KG1 (cell line): ENCODE measurements around the gene MAN2B1.
"Not testable (repeated sequence)": the region's sequence is repeated elsewhere in the genome, so short reads cannot be mapped to it uniquely, and the experiment has no call there.

Experiments used
- DNase-seq: peaks from one replicate; lab custom pipeline; 2025; lab: John Stamatoyannopoulos, UW

The MAN2B1 gene

GRCh38 chr19:12689012-12689411 lies 22.5 kb upstream of the MAN2B1 start:
- DNase-seq = no peak

- DNase-seq = no peak
Observed at GRCh38 chr19:12687496-12688196, 21.1 kb upstream of the MAN2B1 start, which contains the start of gene GNG14. GNG14 (plus strand) TSS chr19:12687998; CDS start chr19:12688049, 51 bp downstream.

- DNase-seq = no peak
Observed at GRCh38 chr19:12685831-12686230, 19.3 kb upstream of the MAN2B1 start.

GRCh38 chr19:12681074-12681987 lies 14.8 kb upstream of the MAN2B1 start, which contains the start of gene DHPS:
DHPS (minus strand) TSS chr19:12681880; CDS start chr19:12681766, 114 bp downstream.
- DNase-seq = peak; percentile 89

- no peak for DNase-seq
Observed at GRCh38 chr19:12680034-12680433, 13.5 kb upstream of the MAN2B1 start.

GRCh38 chr19:12678039-12678438 lies 11.5 kb upstream of the MAN2B1 start:
- DNase-seq = not testable (repeated sequence)

- DNase-seq = no peak
Observed at GRCh38 chr19:12676928-12677327, 10.4 kb upstream of the MAN2B1 start.

GRCh38 chr19:12676384-12676792 lies 9.8 kb upstream of the MAN2B1 start:
- DNase-seq = peak; percentile 40

- DNase-seq = no peak
Observed at GRCh38 chr19:12675940-12676339, 9.4 kb upstream of the MAN2B1 start.

- DNase-seq = no peak
Observed at GRCh38 chr19:12675399-12675798, 8.9 kb upstream of the MAN2B1 start.

GRCh38 chr19:12672744-12673143 lies 6.2 kb upstream of the MAN2B1 start:
- no peak for DNase-seq

- DNase-seq = no peak
Observed at GRCh38 chr19:12670159-12670928, 3.8 kb upstream of the MAN2B1 start.

GRCh38 chr19:12669270-12670158 lies 3.0 kb upstream of the MAN2B1 start:
- peak; percentile 76 for DNase-seq

- peak; percentile 45 for DNase-seq
Observed at GRCh38 chr19:12668932-12669269, 2.4 kb upstream of the MAN2B1 start.

- DNase-seq = no peak
Observed at GRCh38 chr19:12668346-12668745, 1.8 kb upstream of the MAN2B1 start.

GRCh38 chr19:12667731-12668302 lies 1.3 kb upstream of the MAN2B1 start:
- no peak for DNase-seq

GRCh38 chr19:12665671-12666264 lies 774 bp downstream of the MAN2B1 start:
- no peak for DNase-seq

- peak; percentile 82 for DNase-seq
Observed at GRCh38 chr19:12665281-12665573, 1.3 kb downstream of the MAN2B1 start.

- DNase-seq = no peak
Observed at GRCh38 chr19:12664406-12665280, 1.9 kb downstream of the MAN2B1 start.

GRCh38 chr19:12660980-12661379 lies 5.6 kb downstream of the MAN2B1 start:
- DNase-seq = no peak
